ENCODE data around the gene POLE4.

The POLE4 gene

GRCh38 chr2:74984947-74985637, 26.6 kb downstream of the POLE4 start:
- H3K27me3 ChIP-seq (ENCODE audit: control insufficient read depth in 2 of 2, insufficient read depth in 2 of 2, low read length in 2 of 2): no peaks in the 10 kb centered on the region
- no peaks in the 10 kb centered on the region for H3K4me1 ChIP-seq (ENCODE audit: control insufficient read depth in 2 of 2, insufficient read depth in 2 of 2, low read length in 2 of 2)
- no peaks in the 10 kb centered on the region for H3K9me3 ChIP-seq (ENCODE audit: control insufficient read depth in 2 of 2, low read length in 2 of 2)
- H3K36me3 ChIP-seq (ENCODE audit: control insufficient read depth in 2 of 2, insufficient read depth in 2 of 2, low read length in 2 of 2): no peaks in the 10 kb centered on the region
- H3K27ac ChIP-seq (ENCODE audit: low read depth in 2 of 2, low read length in 2 of 2): no peak overlapping the region
- H3K4me3 ChIP-seq (ENCODE audit: low read length in 2 of 2): no peak overlapping the region
- H3K9ac ChIP-seq (ENCODE audit: low read depth in 1 of 2, low read length in 2 of 2): no peak overlapping the region

GRCh38 chr2:74985978-74986609, 27.7 kb downstream of the POLE4 start:
- H3K27ac ChIP-seq (ENCODE audit: low read depth in 2 of 2, low read length in 2 of 2): no peak overlapping the region
- no peak overlapping the region for H3K4me3 ChIP-seq (ENCODE audit: low read length in 2 of 2)

GRCh38 chr2:74991977-74992376, 33.5 kb downstream of the POLE4 start:
- Histone ChIP-seq H3K27ac (ENCODE audit: low read depth in 2 of 2, low read length in 2 of 2) (no peak overlapping the region), H3K9me3 (ENCODE audit: control insufficient read depth in 2 of 2, low read length in 2 of 2) (no peaks in the 10 kb centered on the region), H3K27me3 (ENCODE audit: control insufficient read depth in 2 of 2, insufficient read depth in 2 of 2, low read length in 2 of 2) (no peaks in the 10 kb centered on the region)

More at GRCh38 chr2:74985978-74986609, 27.7 kb downstream of the POLE4 start:
- H3K36me3 ChIP-seq (ENCODE audit: control insufficient read depth in 2 of 2, insufficient read depth in 2 of 2, low read length in 2 of 2): no peaks in the 10 kb centered on the region
- H3K9me3 ChIP-seq (ENCODE audit: control insufficient read depth in 2 of 2, low read length in 2 of 2): no peaks in the 10 kb centered on the region
- no peak overlapping the region for H3K9ac ChIP-seq (ENCODE audit: low read depth in 1 of 2, low read length in 2 of 2)
- no peaks in the 10 kb centered on the region for H3K27me3 ChIP-seq (ENCODE audit: control insufficient read depth in 2 of 2, insufficient read depth in 2 of 2, low read length in 2 of 2)
- H3K4me1 ChIP-seq (ENCODE audit: control insufficient read depth in 2 of 2, insufficient read depth in 2 of 2, low read length in 2 of 2): no peaks in the 10 kb centered on the region

GRCh38 chr2:74999468-74999867, 41.0 kb downstream of the POLE4 start:
- Histone ChIP-seq H3K9ac (ENCODE audit: low read depth in 1 of 2, low read length in 2 of 2) (no peak overlapping the region), H3K4me3 (ENCODE audit: low read length in 2 of 2) (no peak overlapping the region), H3K4me1 (ENCODE audit: control insufficient read depth in 2 of 2, insufficient read depth in 2 of 2, low read length in 2 of 2) (no peaks in the 10 kb centered on the region), H3K9me3 (ENCODE audit: control insufficient read depth in 2 of 2, low read length in 2 of 2) (no peaks in the 10 kb centered on the region), H3K36me3 (ENCODE audit: control insufficient read depth in 2 of 2, insufficient read depth in 2 of 2, low read length in 2 of 2) (peaks cover 0 to 2% of the 10 kb centered on the region in 2 donors), H3K27ac (ENCODE audit: low read depth in 2 of 2, low read length in 2 of 2) (no peak overlapping the region), H3K27me3 (ENCODE audit: control insufficient read depth in 2 of 2, insufficient read depth in 2 of 2, low read length in 2 of 2) (no peaks in the 10 kb centered on the region)

More at GRCh38 chr2:74991977-74992376, 33.5 kb downstream of the POLE4 start:
- Histone ChIP-seq H3K36me3 (ENCODE audit: control insufficient read depth in 2 of 2, insufficient read depth in 2 of 2, low read length in 2 of 2) (peaks cover 0 to 2% of the 10 kb centered on the region in 2 donors), H3K4me1 (ENCODE audit: control insufficient read depth in 2 of 2, insufficient read depth in 2 of 2, low read length in 2 of 2) (no peaks in the 10 kb centered on the region), H3K4me3 (ENCODE audit: low read length in 2 of 2) (no peak overlapping the region), H3K9ac (ENCODE audit: low read depth in 1 of 2, low read length in 2 of 2) (no peak overlapping the region)

- Histone ChIP-seq H3K27me3 (ENCODE audit: control insufficient read depth in 2 of 2, insufficient read depth in 2 of 2, low read length in 2 of 2) (no peaks in the 10 kb centered on the region), H3K9me3 (ENCODE audit: control insufficient read depth in 2 of 2, low read length in 2 of 2) (no peaks in the 10 kb centered on the region), H3K4me1 (ENCODE audit: control insufficient read depth in 2 of 2, insufficient read depth in 2 of 2, low read length in 2 of 2) (no peaks in the 10 kb centered on the region), H3K36me3 (ENCODE audit: control insufficient read depth in 2 of 2, insufficient read depth in 2 of 2, low read length in 2 of 2) (no peaks in the 10 kb centered on the region), H3K27ac (ENCODE audit: low read depth in 2 of 2, low read length in 2 of 2) (no peak overlapping the region), H3K4me3 (ENCODE audit: low read length in 2 of 2) (no peak overlapping the region), H3K9ac (ENCODE audit: low read depth in 1 of 2, low read length in 2 of 2) (no peak overlapping the region)
Observed at GRCh38 chr2:75002007-75002406, 43.6 kb downstream of the POLE4 start.

- H3K4me1 ChIP-seq (ENCODE audit: control insufficient read depth in 2 of 2, insufficient read depth in 2 of 2, low read length in 2 of 2): no peaks in the 10 kb centered on the region
- no peak overlapping the region for H3K27ac ChIP-seq (ENCODE audit: low read depth in 2 of 2, low read length in 2 of 2)
- H3K27me3 ChIP-seq (ENCODE audit: control insufficient read depth in 2 of 2, insufficient read depth in 2 of 2, low read length in 2 of 2): no peaks in the 10 kb centered on the region
- no peak overlapping the region for H3K4me3 ChIP-seq (ENCODE audit: low read length in 2 of 2)
- no peak overlapping the region for H3K9ac ChIP-seq (ENCODE audit: low read depth in 1 of 2, low read length in 2 of 2)
- no peaks in the 10 kb centered on the region for H3K36me3 ChIP-seq (ENCODE audit: control insufficient read depth in 2 of 2, insufficient read depth in 2 of 2, low read length in 2 of 2)
- no peaks in the 10 kb centered on the region for H3K9me3 ChIP-seq (ENCODE audit: control insufficient read depth in 2 of 2, low read length in 2 of 2)
Observed at GRCh38 chr2:75003276-75003675, 44.8 kb downstream of the POLE4 start.

GRCh38 chr2:75003773-75004172, 45.3 kb downstream of the POLE4 start:
- no peak overlapping the region for H3K27ac ChIP-seq (ENCODE audit: low read depth in 2 of 2, low read length in 2 of 2)
- H3K27me3 ChIP-seq (ENCODE audit: control insufficient read depth in 2 of 2, insufficient read depth in 2 of 2, low read length in 2 of 2): no peaks in the 10 kb centered on the region
- H3K4me1 ChIP-seq (ENCODE audit: control insufficient read depth in 2 of 2, insufficient read depth in 2 of 2, low read length in 2 of 2): no peaks in the 10 kb centered on the region
- H3K9me3 ChIP-seq (ENCODE audit: control insufficient read depth in 2 of 2, low read length in 2 of 2): no peaks in the 10 kb centered on the region
- H3K4me3 ChIP-seq (ENCODE audit: low read length in 2 of 2): no peak overlapping the region
- no peak overlapping the region for H3K9ac ChIP-seq (ENCODE audit: low read depth in 1 of 2, low read length in 2 of 2)
- H3K36me3 ChIP-seq (ENCODE audit: control insufficient read depth in 2 of 2, insufficient read depth in 2 of 2, low read length in 2 of 2): no peaks in the 10 kb centered on the region

GRCh38 chr2:75006041-75006440, 47.6 kb downstream of the POLE4 start:
- Histone ChIP-seq H3K36me3 (ENCODE audit: control insufficient read depth in 2 of 2, insufficient read depth in 2 of 2, low read length in 2 of 2) (no peaks in the 10 kb centered on the region), H3K9ac (ENCODE audit: low read depth in 1 of 2, low read length in 2 of 2) (no peak overlapping the region), H3K9me3 (ENCODE audit: control insufficient read depth in 2 of 2, low read length in 2 of 2) (no peaks in the 10 kb centered on the region), H3K27ac (ENCODE audit: low read depth in 2 of 2, low read length in 2 of 2) (no peak overlapping the region), H3K4me3 (ENCODE audit: low read length in 2 of 2) (no peak overlapping the region), H3K4me1 (ENCODE audit: control insufficient read depth in 2 of 2, insufficient read depth in 2 of 2, low read length in 2 of 2) (no peaks in the 10 kb centered on the region), H3K27me3 (ENCODE audit: control insufficient read depth in 2 of 2, insufficient read depth in 2 of 2, low read length in 2 of 2) (no peaks in the 10 kb centered on the region)

- no peak overlapping the region for H3K27ac ChIP-seq (ENCODE audit: low read depth in 2 of 2, low read length in 2 of 2)
- H3K9ac ChIP-seq (ENCODE audit: low read depth in 1 of 2, low read length in 2 of 2): no peak overlapping the region
- no peaks in the 10 kb centered on the region for H3K4me1 ChIP-seq (ENCODE audit: control insufficient read depth in 2 of 2, insufficient read depth in 2 of 2, low read length in 2 of 2)
- no peaks in the 10 kb centered on the region for H3K36me3 ChIP-seq (ENCODE audit: control insufficient read depth in 2 of 2, insufficient read depth in 2 of 2, low read length in 2 of 2)
- no peak overlapping the region for H3K4me3 ChIP-seq (ENCODE audit: low read length in 2 of 2)
- no peaks in the 10 kb centered on the region for H3K9me3 ChIP-seq (ENCODE audit: control insufficient read depth in 2 of 2, low read length in 2 of 2)
- no peaks in the 10 kb centered on the region for H3K27me3 ChIP-seq (ENCODE audit: control insufficient read depth in 2 of 2, insufficient read depth in 2 of 2, low read length in 2 of 2)
Observed at GRCh38 chr2:75007061-75007460, 48.6 kb downstream of the POLE4 start.

GRCh38 chr2:75007819-75008218, 49.4 kb downstream of the POLE4 start:
- H3K4me3 ChIP-seq (ENCODE audit: low read length in 2 of 2): no peak overlapping the region
- H3K9me3 ChIP-seq (ENCODE audit: control insufficient read depth in 2 of 2, low read length in 2 of 2): no peaks in the 10 kb centered on the region
- no peak overlapping the region for H3K9ac ChIP-seq (ENCODE audit: low read depth in 1 of 2, low read length in 2 of 2)
- no peaks in the 10 kb centered on the region for H3K4me1 ChIP-seq (ENCODE audit: control insufficient read depth in 2 of 2, insufficient read depth in 2 of 2, low read length in 2 of 2)
- no peaks in the 10 kb centered on the region for H3K36me3 ChIP-seq (ENCODE audit: control insufficient read depth in 2 of 2, insufficient read depth in 2 of 2, low read length in 2 of 2)
- H3K27me3 ChIP-seq (ENCODE audit: control insufficient read depth in 2 of 2, insufficient read depth in 2 of 2, low read length in 2 of 2): no peaks in the 10 kb centered on the region
- H3K27ac ChIP-seq (ENCODE audit: low read depth in 2 of 2, low read length in 2 of 2): no peak overlapping the region
